Measurements from ENCODE around the gene TSNAX.
"Not testable (repeated sequence)": the region's sequence is repeated elsewhere in the genome, so short reads cannot be mapped to it uniquely, and the experiment has no call there.

Gene TSNAX, protein sequence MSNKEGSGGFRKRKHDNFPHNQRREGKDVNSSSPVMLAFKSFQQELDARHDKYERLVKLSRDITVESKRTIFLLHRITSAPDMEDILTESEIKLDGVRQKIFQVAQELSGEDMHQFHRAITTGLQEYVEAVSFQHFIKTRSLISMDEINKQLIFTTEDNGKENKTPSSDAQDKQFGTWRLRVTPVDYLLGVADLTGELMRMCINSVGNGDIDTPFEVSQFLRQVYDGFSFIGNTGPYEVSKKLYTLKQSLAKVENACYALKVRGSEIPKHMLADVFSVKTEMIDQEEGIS

GRCh38 chr1:231528172-231529029, at the start of gene TSNAX:
TSNAX (plus strand) TSS chr1:231528669; CDS start chr1:231528811, 142 bp downstream.
- DNase-seq, result peak; percentile 28

- DNase-seq, result no peak
Measured at GRCh38 chr1:231478811-231479210, 49.7 kb upstream of the TSNAX start.

GRCh38 chr1:231480008-231480407, 48.5 kb upstream of the TSNAX start:
- no peak for DNase-seq

- DNase-seq, result no peak
Measured at GRCh38 chr1:231481289-231481688, 47.2 kb upstream of the TSNAX start.

- no peak for DNase-seq
Measured at GRCh38 chr1:231485029-231485784, 43.3 kb upstream of the TSNAX start.

DNA sequence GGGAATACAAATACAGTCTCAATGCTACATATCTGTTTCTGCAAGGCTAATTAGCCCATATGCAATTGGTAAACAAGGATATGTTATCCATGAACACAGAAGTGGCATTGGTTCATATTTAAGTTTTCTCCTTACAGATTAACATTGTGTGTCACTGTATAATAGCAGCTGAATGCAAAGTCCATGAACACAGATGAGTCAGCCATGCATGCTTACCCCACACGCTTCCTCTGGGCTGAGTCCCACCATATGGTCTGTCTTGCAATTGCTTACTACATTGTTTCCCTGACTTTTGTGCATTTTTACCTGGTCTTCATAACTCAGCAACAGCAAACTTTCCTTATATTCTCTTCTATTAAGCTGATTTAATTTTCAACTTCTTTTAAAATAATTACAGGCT, 41.5 kb upstream of the TSNAX start:
- no peak for DNase-seq

GRCh38 chr1:231487910-231488309, 40.6 kb upstream of the TSNAX start:
- DNase-seq, result no peak

DNA sequence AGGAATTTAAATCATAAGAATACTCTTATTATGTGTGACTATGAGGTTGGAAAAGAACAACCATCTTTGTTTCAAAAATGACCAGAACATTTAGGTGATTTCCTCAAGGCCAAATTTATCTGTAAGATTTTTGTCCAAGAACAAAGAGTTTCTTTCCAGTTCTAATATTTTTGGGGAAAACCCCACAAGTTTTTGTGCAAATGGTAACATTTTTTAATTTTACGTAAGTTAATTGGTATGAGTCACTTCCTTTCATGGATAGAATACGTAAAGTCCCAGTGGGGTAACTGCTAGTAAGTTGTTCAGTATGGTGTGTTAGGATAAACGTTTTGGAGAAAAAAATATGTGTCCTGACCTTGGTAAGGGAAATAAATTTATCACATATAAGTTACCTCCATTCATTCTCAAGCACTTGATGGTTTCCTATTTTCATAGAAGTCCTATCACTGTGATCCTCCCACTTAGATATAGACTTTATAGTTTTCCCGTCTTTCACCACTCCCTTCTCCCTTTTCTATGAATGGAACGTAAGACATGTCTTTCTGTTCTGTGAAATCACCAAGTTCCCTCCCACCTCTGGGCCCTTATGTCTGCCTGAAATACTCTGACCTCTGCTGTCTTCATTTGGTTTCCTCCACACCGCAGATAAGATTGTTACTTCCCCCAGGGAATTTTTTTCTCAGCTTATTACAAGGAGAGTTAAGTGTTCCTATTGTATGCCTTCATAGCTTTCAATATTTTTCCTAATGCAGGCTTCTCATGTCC, 34.9 kb upstream of the TSNAX start:
- DNase-seq, result no peak

GRCh38 chr1:231494439-231495110, 33.9 kb upstream of the TSNAX start:
- DNase-seq, result no peak

DNA sequence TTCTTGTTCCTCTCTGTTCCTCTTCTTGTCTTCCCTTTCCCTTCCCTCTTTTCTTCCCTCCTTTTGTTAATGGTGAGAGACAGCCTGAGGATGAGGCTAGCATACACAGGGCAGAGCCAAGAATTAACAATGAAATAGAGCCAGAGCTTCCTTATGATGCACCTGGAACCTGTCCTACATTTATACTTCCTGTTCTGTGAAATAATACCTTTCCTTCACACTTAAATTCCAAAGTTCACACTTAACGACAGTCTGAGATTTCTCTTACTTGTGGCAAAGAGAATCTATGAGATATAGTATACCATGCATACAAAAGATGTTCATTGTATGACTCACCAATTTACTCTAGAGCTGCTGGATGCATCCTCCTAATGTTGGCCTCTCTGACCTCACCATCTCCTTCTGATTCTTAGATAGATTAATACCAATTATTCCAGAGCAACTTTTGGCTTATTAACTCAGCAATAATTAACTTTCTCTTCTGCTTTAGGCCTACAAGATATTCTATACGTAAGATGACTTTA, 30.8 kb upstream of the TSNAX start:
- DNase-seq, result no peak

GRCh38 chr1:231499148-231499763, 29.2 kb upstream of the TSNAX start:
- no peak for DNase-seq

DNA sequence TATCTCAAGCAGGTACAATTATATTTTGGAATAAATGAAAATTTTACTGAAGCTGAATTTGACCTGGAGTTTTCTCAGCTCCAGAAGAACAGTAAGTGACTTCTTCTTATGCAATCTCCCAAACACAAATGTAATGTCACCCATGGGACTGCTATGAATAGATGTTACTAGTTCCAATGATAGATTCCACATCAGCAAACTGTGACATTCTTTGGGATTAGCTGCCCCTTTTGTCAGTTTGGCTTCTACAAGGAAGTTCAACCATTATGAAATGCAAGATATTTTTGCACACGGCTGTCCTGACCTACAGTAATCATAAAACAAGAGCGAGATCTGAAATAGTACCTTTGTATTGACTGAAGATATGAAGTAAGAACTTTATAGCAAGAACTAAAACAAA, 27.8 kb upstream of the TSNAX start:
- DNase-seq, result no peak

GRCh38 chr1:231503168-231503567, 25.3 kb upstream of the TSNAX start:
- DNase-seq, result not testable (repeated sequence)

GRCh38 chr1:231507476-231508355, 20.8 kb upstream of the TSNAX start:
- DNase-seq, result no peak

DNA sequence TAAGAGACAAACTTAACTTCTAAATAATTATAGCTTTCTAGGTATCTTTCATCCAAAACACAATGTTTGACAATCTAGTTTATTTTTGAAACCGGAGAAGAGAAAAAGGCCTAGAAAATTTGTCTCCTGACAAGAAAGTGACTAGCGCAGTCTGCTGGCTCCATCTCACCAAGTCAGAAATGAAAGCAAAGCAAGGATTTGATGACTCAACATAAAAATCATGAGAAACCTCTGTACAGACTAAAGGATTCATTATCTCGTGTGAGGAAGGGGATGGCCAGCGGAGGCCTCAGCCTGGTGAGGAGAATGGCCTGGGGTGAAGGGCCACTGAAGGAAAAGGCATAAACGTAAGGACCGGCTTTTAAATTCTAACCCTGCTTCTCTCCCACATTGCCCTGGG, 20.0 kb upstream of the TSNAX start:
- no peak for DNase-seq

DNA sequence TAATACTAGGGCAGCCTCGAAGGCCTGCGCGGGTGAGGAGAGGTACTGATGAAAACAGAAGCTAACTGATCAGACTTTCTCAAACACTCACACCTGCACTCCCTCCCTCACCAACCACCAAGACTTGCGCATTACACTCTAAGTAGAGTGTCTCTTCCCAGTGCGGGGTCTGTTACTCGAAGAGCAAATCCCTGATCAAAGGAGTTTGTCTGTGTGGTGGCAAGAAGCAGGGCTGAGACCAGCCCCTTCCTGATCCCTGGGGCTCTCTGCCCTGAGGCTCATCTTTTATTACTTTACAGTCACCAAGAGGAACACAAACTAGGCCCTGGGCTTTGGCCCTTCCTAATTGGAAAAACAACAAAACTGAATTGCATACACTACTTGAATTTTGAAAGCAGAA, 19.5 kb upstream of the TSNAX start:
- DNase-seq, result no peak

DNA sequence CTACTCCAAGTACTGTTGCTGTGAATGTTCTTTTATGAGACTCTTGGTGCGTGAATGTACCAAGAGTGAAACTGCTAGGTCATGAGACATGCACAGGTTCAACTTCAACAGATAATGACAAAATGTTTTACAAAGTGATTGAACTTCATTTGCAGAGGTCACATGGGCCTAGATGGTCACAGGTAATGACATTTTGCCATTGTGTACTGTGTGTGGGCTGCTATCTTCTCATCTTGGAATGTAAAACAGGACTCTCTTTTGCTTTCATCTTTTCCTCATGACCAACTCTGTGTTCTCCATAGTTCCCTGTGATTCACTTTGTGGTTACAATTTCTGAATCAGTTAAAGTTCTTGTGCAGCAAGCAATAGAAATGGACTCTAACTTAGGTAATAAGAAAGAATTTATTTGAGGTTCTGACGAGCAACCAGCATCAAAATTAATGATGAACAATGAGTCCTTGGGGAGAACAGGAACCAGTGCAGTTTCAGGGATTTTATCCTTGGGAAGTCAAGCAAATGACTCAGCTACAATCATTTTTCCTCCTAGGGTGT, 16.2 kb upstream of the TSNAX start:
- no peak for DNase-seq

- DNase-seq, result no peak
Measured at GRCh38 chr1:231515748-231516147, 12.7 kb upstream of the TSNAX start.

DNA sequence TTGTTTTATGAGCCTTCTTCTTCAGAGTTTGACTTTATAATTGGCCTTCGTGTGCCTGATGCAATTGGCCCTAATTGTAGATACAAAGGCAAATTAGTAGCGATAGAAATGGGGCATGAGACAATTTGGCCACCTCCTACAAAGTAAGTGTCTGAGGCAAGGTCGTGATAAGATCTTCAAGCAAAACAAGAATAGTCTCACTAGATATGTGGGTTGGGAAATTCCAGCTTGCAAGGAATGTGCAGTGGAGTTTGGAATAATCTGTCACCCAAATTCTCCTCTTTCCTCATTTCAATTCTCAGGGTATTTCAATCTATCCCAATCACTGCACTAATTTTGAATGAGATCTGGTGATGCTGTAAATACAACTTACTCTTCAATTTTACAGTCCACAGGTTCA, 11.4 kb upstream of the TSNAX start:
- DNase-seq, result no peak

DNA sequence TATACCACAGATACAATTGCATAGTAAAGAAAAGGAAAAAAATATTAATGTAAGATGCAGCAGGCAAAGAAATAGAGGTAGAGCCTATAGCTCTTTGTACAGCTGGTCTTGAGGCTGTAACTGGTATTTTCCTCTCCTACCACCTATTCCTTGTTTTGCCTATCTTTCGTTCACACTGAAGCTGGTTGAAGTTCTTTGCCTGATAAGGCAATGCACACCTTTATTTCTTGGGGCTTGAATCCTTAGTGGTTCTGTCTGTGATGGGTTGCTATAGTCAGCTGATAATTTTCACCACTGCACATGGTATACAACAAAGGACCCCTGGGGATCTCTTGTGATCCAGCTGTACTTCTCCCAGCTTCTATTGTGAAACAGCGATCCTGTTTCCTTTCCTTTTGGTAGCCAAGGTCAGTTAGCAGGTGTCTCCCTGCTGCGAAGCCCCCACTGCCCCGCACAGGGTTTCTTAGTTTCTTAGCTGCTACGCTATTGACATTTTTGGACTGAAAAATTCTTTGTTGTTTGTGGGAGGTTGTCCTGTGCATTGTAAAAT, 9.9 kb upstream of the TSNAX start:
- no peak for DNase-seq

Measured in NCI-H187 treated with DMSO at 0.1 percent for 48 hours (cell line).